HepG2 (cell line): ENCODE results near the gene SLC4A11. TPM values are rescaled to one million over a fixed set of nuclear protein-coding genes. Genes with fewer than 3 reads are reported as not detected.
A peak's percentile ranks its signal among the peaks of the same experiment; 100 is the strongest.

ENCODE experiments used
- ATF6 ChIP-seq: sonication (generic); formaldehyde crosslinking; conservative IDR thresholded peaks from 2 replicates; pipeline ENCODE4 v1.4.0; 2020; ENCODE audit warnings: missing genetic modification reagents
- CHCHD3 ChIP-seq: sonication (generic); formaldehyde crosslinking; IDR thresholded peaks from 2 replicates; pipeline ENCODE4 v1.8.0; 2022; ENCODE audit warnings: mild to moderate bottlenecking, missing genetic modification reagents, moderate library complexity
- ELF1 ChIP-seq: sonication (generic); formaldehyde crosslinking; IDR thresholded peaks from 2 replicates; pipeline ENCODE4 v1.4.0; 2020; ENCODE audit warnings: missing genetic modification reagents
- ELK4 ChIP-seq: sonication (generic); formaldehyde crosslinking; IDR thresholded peaks from 2 replicates; pipeline ENCODE4 v1.9.0; 2021; ENCODE audit warnings: missing genetic modification reagents, borderline replicate concordance
- FOXA1 ChIP-seq, 2 experiments: fragments of 450-650 bp in 1 of 2; sonication (generic) in 1 of 2; formaldehyde crosslinking in 1 of 2; IDR thresholded peaks; 2 replicates each; pipeline versions ENCODE4 v1.4.0 to v1.6.1; 2016 to 2020; ENCODE audit warnings: missing genetic modification reagents in 1 of 2
- FOXP1 ChIP-seq, 2 experiments: fragments of 450-650 bp in 1 of 2; IDR thresholded peaks; 2 replicates each; pipeline ENCODE4 v1.6.1; 2017 to 2018; ENCODE audit warnings: antibody characterized with exemption in 1 of 2
- GRHL1 ChIP-seq: sonication (generic); formaldehyde crosslinking; conservative IDR thresholded peaks from 2 replicates; pipeline ENCODE4 v1.8.0; 2022; ENCODE audit warnings: missing genetic modification reagents
- KLF13 ChIP-seq: sonication (generic); formaldehyde crosslinking; IDR thresholded peaks from 2 replicates; pipeline ENCODE4 v1.4.0; 2020; ENCODE audit warnings: mild to moderate bottlenecking, missing genetic modification reagents
- MAFK ChIP-seq, 2 experiments: IDR thresholded peaks in 1 of 2; conservative IDR thresholded peaks in 1 of 2; 2 replicates each; pipeline ENCODE4 v1.6.1; 2011; ENCODE audit warnings: improper control_type of control experiment in 2 of 2, low read length in 2 of 2
- NKX3-1 ChIP-seq: sonication (generic); formaldehyde crosslinking; IDR thresholded peaks from 2 replicates; pipeline ENCODE4 v1.5.0; 2020; ENCODE audit warnings: missing genetic modification reagents
- NR2F6 ChIP-seq, 2 experiments: IDR thresholded peaks; 2 replicates each; pipeline ENCODE4 v1.6.1; 2016; ENCODE audit warnings: antibody characterized with exemption in 1 of 2, mild to moderate bottlenecking in 1 of 2
- REXO4 ChIP-seq: sonication (generic); formaldehyde crosslinking; IDR thresholded peaks from 2 replicates; pipeline ENCODE4 v1.8.0; 2022; ENCODE audit warnings: missing genetic modification reagents, mild to moderate bottlenecking, borderline replicate concordance
- RNF219 ChIP-seq: sonication (generic); formaldehyde crosslinking; IDR thresholded peaks from 2 replicates; pipeline ENCODE4 v1.5.0; 2020; ENCODE audit warnings: mild to moderate bottlenecking, missing genetic modification reagents
- SNAPC5 ChIP-seq: sonication (generic); formaldehyde crosslinking; IDR thresholded peaks from 2 replicates; pipeline ENCODE4 v1.8.1; 2023; ENCODE audit warnings: mild to moderate bottlenecking, missing genetic modification reagents, borderline replicate concordance
- TBX3 ChIP-seq: fragments of 450-650 bp; IDR thresholded peaks from 2 replicates; pipeline ENCODE4 v1.6.1; 2017; ENCODE audit warnings: antibody characterized with exemption, mild to moderate bottlenecking, inconsistent platforms, borderline replicate concordance
- ZNF678 ChIP-seq: sonication (generic); formaldehyde crosslinking; IDR thresholded peaks from 2 replicates; pipeline ENCODE4 v1.4.0; 2020; ENCODE audit warnings: mild to moderate bottlenecking, missing genetic modification reagents
- ZNF737 ChIP-seq: sonication (generic); formaldehyde crosslinking; IDR thresholded peaks from 2 replicates; pipeline ENCODE4 v1.5.0; 2020; ENCODE audit warnings: missing genetic modification reagents, mild to moderate bottlenecking, borderline replicate concordance
- ZNF749 ChIP-seq: sonication (generic); formaldehyde crosslinking; IDR thresholded peaks from 2 replicates; pipeline ENCODE4 v1.8.0; 2022; ENCODE audit warnings: mild to moderate bottlenecking, missing genetic modification reagents, moderate library complexity, borderline replicate concordance
- polyA plus RNA-seq, 8 experiments: library from polyadenylated mRNA; depleted of rRNA in 3 of 8; stranded (reverse) in 7 of 8; unstranded in 1 of 8; fragments of >200 nt; fragmentation: Illumina TruSeq in 4 of 8; extraction: Trizol in 4 of 8; gene quantifications; 2 replicates each; pipeline versions ENCODE4 v1.2.1 to v1.2.3, GENCODE V29; 2011 to 2016; ENCODE audit warnings: low read depth in 4 of 8, missing spikeins in 1 of 8, mixed read lengths in 1 of 8; ENCODE audit not compliant: insufficient read depth in 1 of 8
- total RNA-seq, 5 experiments: library from RNA; depleted of rRNA; stranded (reverse); fragments of >200 nt; fragmentation: Illumina TruSeq; extraction: Trizol; gene quantifications; 2 replicates each; pipeline ENCODE4 v1.2.3, GENCODE V29; 2016; ENCODE audit warnings: low read depth in 1 of 5

The SLC4A11 gene
- total and polyA plus RNA-seq, 2 of the 13 experiments (the other 11 are each of a cell fraction or from before 2014, with no cell fraction given): 3.9 to 27.0 TPM

- 0 out of 2 replicates have a peak, but pooled peaks have one; percentile 15 for TF ChIP-seq ELK4 (CRISPR knock-in tag)
- TF ChIP-seq ZNF737 (CRISPR knock-in tag): peak; percentile 54; the same call in 1 of the 2 replicates
- no peak for TF ChIP-seq MAFK (conservative IDR thresholded peaks at IDR 0.05 in 1 of 2, IDR thresholded peaks at IDR 0.05 in 1 of 2; ENCODE audit: low read length in 2 of 2)
- no peak for TF ChIP-seq KLF13 (CRISPR knock-in tag)
- no peak; the same call in none of the 2 replicates for TF ChIP-seq CHCHD3
- TF ChIP-seq NR2F6 (IDR thresholded peaks at IDR 0.05): no peak
- TF ChIP-seq NR2F6 (CRISPR knock-in tag; IDR thresholded peaks at IDR 0.05): peak; percentile 18
- TF ChIP-seq TBX3: no peak
- TF ChIP-seq ELF1: peak; percentile 85
- peak; percentile 25; the same call in 1 of the 2 replicates for TF ChIP-seq RNF219 (CRISPR knock-in tag)
- peak; percentile 97 for TF ChIP-seq ATF6 (CRISPR knock-in tag)
- peak; percentile 82; the same call in 1 of the 2 replicates for TF ChIP-seq SNAPC5 (CRISPR knock-in tag)
- peak; percentile 96 for TF ChIP-seq NKX3-1 (CRISPR knock-in tag)
- no peak for TF ChIP-seq FOXA1 (IDR thresholded peaks at IDR 0.05)
- TF ChIP-seq FOXA1 (CRISPR knock-in tag; IDR thresholded peaks at IDR 0.05): peak; percentile 57; the same call in 1 of the 2 replicates
- TF ChIP-seq REXO4 (CRISPR knock-in tag): no peak
- TF ChIP-seq ZNF678 (CRISPR knock-in tag): peak; percentile 97; the same call in 1 of the 2 replicates
- no peak for TF ChIP-seq GRHL1 (CRISPR knock-in tag)
- TF ChIP-seq FOXP1 (IDR thresholded peaks at IDR 0.05): no peak
- TF ChIP-seq FOXP1 (CRISPR knock-in tag; IDR thresholded peaks at IDR 0.05): no peak; the same call in 1 of the 2 replicates
- no peak for TF ChIP-seq ZNF749 (CRISPR knock-in tag)
Observed at GRCh38 chr20:3204124-3204794, 34.7 kb downstream of the SLC4A11 start, which contains the start of gene DDRGK1 (continued).
